ENCODE data around the gene CPSF7.
A peak's percentile ranks its signal among the peaks of the same experiment; 100 is the strongest.
"Not testable (repeated sequence)": the region's sequence is repeated elsewhere in the genome, so short reads cannot be mapped to it uniquely, and the experiment has no call there.

CPSF7 gene

DNA sequence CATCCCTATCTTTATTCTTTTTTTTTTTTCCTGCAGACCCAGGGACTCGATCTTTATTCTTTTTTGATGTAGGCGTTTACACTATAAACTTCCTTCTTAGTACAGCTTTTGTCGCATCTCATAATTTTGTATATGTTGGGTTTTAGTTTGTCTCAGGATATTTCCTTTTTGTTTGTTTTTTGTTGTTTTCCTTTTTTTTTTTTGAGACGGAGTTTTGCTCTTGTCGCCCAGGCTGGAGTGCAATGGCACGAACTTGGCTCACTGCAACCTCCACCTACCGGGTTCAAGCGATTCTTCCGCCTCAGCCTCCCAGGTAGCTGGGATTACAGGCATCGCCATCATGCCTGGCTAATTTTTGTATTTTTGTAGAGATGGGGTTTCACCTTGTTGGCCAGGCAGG is 1.1 kb upstream of the CPSF7 start:
- not testable (repeated sequence) for H2AFZ ChIP-seq (ENCODE audit: low read depth, low read length); H3K27me3 ChIP-seq (ENCODE audit: control insufficient read depth in 1 of 2, insufficient read depth in 1 of 2, low read length in 2 of 2); H2BK120ac ChIP-seq (ENCODE audit: low read depth, low read length); H3K18ac ChIP-seq (ENCODE audit: low read depth in 1 of 2, low read length in 2 of 2); H3K27ac ChIP-seq (ENCODE audit: low read length, poor library complexity, severe bottlenecking); H3K14ac ChIP-seq (ENCODE audit: low read length in 2 of 2); H3K23ac ChIP-seq (ENCODE audit: low read length in 2 of 2); H4K8ac ChIP-seq (ENCODE audit: low read length); H2BK15ac ChIP-seq (ENCODE audit: low read depth, poor library complexity, severe bottlenecking); H3K4ac ChIP-seq (ENCODE audit: low read depth in 1 of 2, low read length in 2 of 2); H4K91ac ChIP-seq (ENCODE audit: low read length); H3K9me3 ChIP-seq (ENCODE audit: control insufficient read depth, low read length); H2BK12ac ChIP-seq (ENCODE audit: low read length in 2 of 2); H3K4me1 ChIP-seq (ENCODE audit: control insufficient read depth, insufficient read depth, low read depth, low read length); H2AK5ac ChIP-seq (ENCODE audit: low read length, severe bottlenecking); DNase-seq; H2BK5ac ChIP-seq (ENCODE audit: low read depth, low read length, poor library complexity, severe bottlenecking)
- peak overlapping the region in 1 of 2 experiments; percentile 97 for H3K4me3 ChIP-seq (ENCODE audit: insufficient read depth in 1 of 2, low read depth in 1 of 2, low read length in 2 of 2)
- 88% methylated on average over 8 of the region's 10 CpGs for WGBS
- H3K4me2 ChIP-seq (ENCODE audit: low read length, poor library complexity, severe bottlenecking), result peak overlapping the region; percentile 54
- peaks cover 13% of the 10 kb centered on the region for H3K79me1 ChIP-seq (replicated peaks; ENCODE audit: low read length, poor library complexity, severe bottlenecking)
- H3K36me3 ChIP-seq (ENCODE audit: control insufficient read depth in 1 of 2, insufficient read depth in 2 of 2, low read depth in 1 of 2, low read length in 2 of 2), result peaks cover 10 to 41% of the 10 kb centered on the region in 2 experiments
- peak overlapping the region; percentile 97 for H3K9ac ChIP-seq (ENCODE audit: low read length)

DNA sequence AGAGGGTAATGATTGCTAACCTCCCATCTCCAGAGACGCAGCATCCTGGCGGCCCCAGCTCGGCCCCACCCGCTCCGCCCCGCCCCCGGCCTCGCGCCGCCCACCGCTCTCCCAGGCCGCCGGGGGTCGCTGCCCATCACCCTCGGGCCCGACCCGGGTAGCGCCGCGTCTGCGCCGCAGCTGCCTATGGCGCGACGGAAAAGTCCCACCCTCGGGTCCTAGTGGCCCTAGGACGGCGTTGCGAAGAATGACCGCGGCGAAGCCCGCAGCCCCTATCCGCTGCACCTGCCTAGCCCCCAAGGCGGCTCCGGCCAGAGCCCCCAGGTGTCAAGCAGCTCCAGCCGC is 457 bp downstream of the CPSF7 start:
- Histone ChIP-seq H3K79me1 (replicated peaks; ENCODE audit: low read length, poor library complexity, severe bottlenecking) (peaks cover 18% of the 10 kb centered on the region), H3K9me3 (ENCODE audit: control insufficient read depth, low read length) (no peaks in the 10 kb centered on the region), H3K36me3 (ENCODE audit: control insufficient read depth in 1 of 2, insufficient read depth in 2 of 2, low read depth in 1 of 2, low read length in 2 of 2) (peaks cover 15 to 56% of the 10 kb centered on the region in 2 experiments), H3K27me3 (ENCODE audit: control insufficient read depth in 1 of 2, insufficient read depth in 1 of 2, low read length in 2 of 2) (no peaks in the 10 kb centered on the region), H2BK12ac (ENCODE audit: low read length in 2 of 2) (no peak overlapping the region), H3K14ac (ENCODE audit: low read length in 2 of 2) (peak overlapping the region in 1 of 2 experiments; percentile 86), H3K4me2 (ENCODE audit: low read length, poor library complexity, severe bottlenecking) (peak overlapping the region; percentile 57), H3K4me3 (ENCODE audit: insufficient read depth in 1 of 2, low read depth in 1 of 2, low read length in 2 of 2) (peak overlapping the region; percentile 97), H3K4me1 (ENCODE audit: control insufficient read depth, insufficient read depth, low read depth, low read length) (peaks cover 7% of the 10 kb centered on the region), H3K23ac (ENCODE audit: low read length in 2 of 2) (no peak overlapping the region), H3K4ac (ENCODE audit: low read depth in 1 of 2, low read length in 2 of 2) (peak overlapping the region; percentile 97 to 99), H2BK5ac (ENCODE audit: low read depth, low read length, poor library complexity, severe bottlenecking) (peak overlapping the region; percentile 97), H2BK120ac (ENCODE audit: low read depth, low read length) (peak overlapping the region; percentile 99), H4K8ac (ENCODE audit: low read length) (peak overlapping the region; percentile 100), H2AK5ac (ENCODE audit: low read length, severe bottlenecking) (no peak overlapping the region), H3K9ac (ENCODE audit: low read length) (peak overlapping the region; percentile 97), H3K18ac (ENCODE audit: low read depth in 1 of 2, low read length in 2 of 2) (peak overlapping the region; percentile 98 to 100), H4K91ac (ENCODE audit: low read length) (peak overlapping the region; percentile 99), H2BK15ac (ENCODE audit: low read depth, poor library complexity, severe bottlenecking) (peak overlapping the region; percentile 94), H2AFZ (ENCODE audit: low read depth, low read length) (peak overlapping the region; percentile 86), H3K27ac (ENCODE audit: low read length, poor library complexity, severe bottlenecking) (peak overlapping the region; percentile 79)
- WGBS, result under 1% methylated on average over 19 of the region's 37 CpGs
- peak; percentile 82 for DNase-seq

DNA sequence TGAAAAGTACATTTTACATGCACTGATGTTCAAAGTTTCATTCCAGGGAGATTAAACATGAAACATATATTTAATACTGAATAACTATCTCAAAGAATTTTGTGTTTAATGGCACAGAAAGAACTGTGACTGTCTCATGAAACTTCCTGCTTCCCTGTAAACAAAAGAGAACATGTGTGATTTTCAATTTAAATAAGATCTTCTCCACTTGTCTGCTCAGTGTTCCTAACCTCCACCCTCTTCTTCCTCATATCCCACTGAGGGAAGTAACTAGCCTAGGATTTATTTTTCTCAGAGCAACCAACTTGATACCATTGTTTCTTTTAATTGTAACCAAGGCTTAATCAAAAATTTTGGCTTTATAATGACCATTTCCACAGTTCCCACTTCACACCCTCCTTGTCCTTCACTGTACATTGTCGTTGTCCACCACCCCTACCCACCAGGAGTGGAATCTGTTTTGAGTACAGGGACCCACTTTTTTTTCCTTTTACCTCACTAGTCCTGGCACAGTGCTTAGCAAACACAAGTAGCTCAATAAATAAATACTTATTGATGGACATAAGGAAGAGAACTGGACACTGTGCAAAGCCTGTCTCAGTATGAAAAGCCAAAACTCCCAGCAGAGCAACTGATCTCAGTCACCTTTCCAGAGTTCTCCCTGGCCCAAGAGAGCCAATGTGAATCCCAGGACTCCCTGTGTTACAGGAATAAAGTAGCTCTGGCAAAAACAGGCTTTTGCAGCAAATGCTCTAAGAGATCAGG is 4.2 kb downstream of the CPSF7 start:
- Histone ChIP-seq H3K36me3 (ENCODE audit: control insufficient read depth in 1 of 2, insufficient read depth in 2 of 2, low read depth in 1 of 2, low read length in 2 of 2) (peaks cover 25 to 81% of the 10 kb centered on the region in 2 experiments), H3K4me1 (ENCODE audit: control insufficient read depth, insufficient read depth, low read depth, low read length) (peaks cover 2% of the 10 kb centered on the region), H3K23ac (ENCODE audit: low read length in 2 of 2) (no peak overlapping the region), H2BK5ac (ENCODE audit: low read depth, low read length, poor library complexity, severe bottlenecking) (no peak overlapping the region), H3K4ac (ENCODE audit: low read depth in 1 of 2, low read length in 2 of 2) (no peak overlapping the region), H2AK5ac (ENCODE audit: low read length, severe bottlenecking) (no peak overlapping the region), H3K18ac (ENCODE audit: low read depth in 1 of 2, low read length in 2 of 2) (no peak overlapping the region), H2BK15ac (ENCODE audit: low read depth, poor library complexity, severe bottlenecking) (no peak overlapping the region), H3K9me3 (ENCODE audit: control insufficient read depth, low read length) (no peaks in the 10 kb centered on the region), H2BK12ac (ENCODE audit: low read length in 2 of 2) (no peak overlapping the region), H3K9ac (ENCODE audit: low read length) (peak overlapping the region; percentile 36), H2AFZ (ENCODE audit: low read depth, low read length) (no peak overlapping the region), H3K4me2 (ENCODE audit: low read length, poor library complexity, severe bottlenecking) (no peak overlapping the region), H3K14ac (ENCODE audit: low read length in 2 of 2) (no peak overlapping the region), H3K27ac (ENCODE audit: low read length, poor library complexity, severe bottlenecking) (no peak overlapping the region), H4K8ac (ENCODE audit: low read length) (no peak overlapping the region), H4K91ac (ENCODE audit: low read length) (no peak overlapping the region), H3K27me3 (ENCODE audit: control insufficient read depth in 1 of 2, insufficient read depth in 1 of 2, low read length in 2 of 2) (no peaks in the 10 kb centered on the region), H3K4me3 (ENCODE audit: insufficient read depth in 1 of 2, low read depth in 1 of 2, low read length in 2 of 2) (no peak overlapping the region), H2BK120ac (ENCODE audit: low read depth, low read length) (no peak overlapping the region), H3K79me1 (replicated peaks; ENCODE audit: low read length, poor library complexity, severe bottlenecking) (peaks cover 23% of the 10 kb centered on the region)
- DNase-seq, result no peak
- WGBS, result 95% methylated on average over 1 of the region's 1 CpG

DNA sequence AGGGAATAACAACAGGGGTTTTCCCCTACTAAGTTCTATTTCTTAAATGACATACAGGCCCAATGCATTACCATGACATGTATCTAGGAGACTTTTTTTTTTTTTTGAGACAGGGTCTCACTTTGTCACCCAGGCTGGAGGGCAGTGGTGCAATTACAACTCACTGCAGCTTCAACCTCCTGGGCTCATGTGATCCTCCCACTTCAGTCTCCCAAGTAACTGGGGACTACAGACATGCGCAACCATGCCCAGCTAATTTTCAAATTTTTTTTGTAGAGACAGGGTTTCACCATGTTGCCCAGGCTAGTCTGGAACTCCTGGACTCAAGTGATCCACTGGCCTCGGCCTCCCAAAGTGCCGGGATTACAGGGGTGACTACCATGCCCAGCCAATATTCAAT is 7.5 kb downstream of the CPSF7 start:
- Histone ChIP-seq H4K91ac (ENCODE audit: low read length) (no peak overlapping the region), H2BK5ac (ENCODE audit: low read depth, low read length, poor library complexity, severe bottlenecking) (no peak overlapping the region), H3K4me2 (ENCODE audit: low read length, poor library complexity, severe bottlenecking) (no peak overlapping the region), H3K9me3 (ENCODE audit: control insufficient read depth, low read length) (no peaks in the 10 kb centered on the region), H3K79me1 (replicated peaks; ENCODE audit: low read length, poor library complexity, severe bottlenecking) (peaks cover 22% of the 10 kb centered on the region), H3K4me1 (ENCODE audit: control insufficient read depth, insufficient read depth, low read depth, low read length) (peaks cover 3% of the 10 kb centered on the region), H2BK15ac (ENCODE audit: low read depth, poor library complexity, severe bottlenecking) (no peak overlapping the region), H3K18ac (ENCODE audit: low read depth in 1 of 2, low read length in 2 of 2) (no peak overlapping the region), H3K27ac (ENCODE audit: low read length, poor library complexity, severe bottlenecking) (no peak overlapping the region), H2AFZ (ENCODE audit: low read depth, low read length) (no peak overlapping the region), H2BK120ac (ENCODE audit: low read depth, low read length) (no peak overlapping the region), H3K36me3 (ENCODE audit: control insufficient read depth in 1 of 2, insufficient read depth in 2 of 2, low read depth in 1 of 2, low read length in 2 of 2) (peaks cover 38 to 96% of the 10 kb centered on the region in 2 experiments), H3K23ac (ENCODE audit: low read length in 2 of 2) (no peak overlapping the region), H2AK5ac (ENCODE audit: low read length, severe bottlenecking) (no peak overlapping the region), H3K4me3 (ENCODE audit: insufficient read depth in 1 of 2, low read depth in 1 of 2, low read length in 2 of 2) (no peak overlapping the region), H3K4ac (ENCODE audit: low read depth in 1 of 2, low read length in 2 of 2) (no peak overlapping the region), H3K14ac (ENCODE audit: low read length in 2 of 2) (no peak overlapping the region), H3K27me3 (ENCODE audit: control insufficient read depth in 1 of 2, insufficient read depth in 1 of 2, low read length in 2 of 2) (no peaks in the 10 kb centered on the region), H3K9ac (ENCODE audit: low read length) (no peak overlapping the region), H2BK12ac (ENCODE audit: low read length in 2 of 2) (no peak overlapping the region), H4K8ac (ENCODE audit: low read length) (no peak overlapping the region)
- WGBS, result 100% methylated on average over 1 of the region's 3 CpGs
- no peak for DNase-seq

All from mesenchymal stem cell (in vitro differentiated cells and primary cell).